ENCODE data around the gene RPRD1B. TPM values are rescaled to one million over a fixed set of nuclear protein-coding genes. Genes with fewer than 3 reads are reported as not detected.
A peak's percentile ranks its signal among the peaks of the same experiment; 100 is the strongest.

RPRD1B gene
- total and polyA plus RNA-seq, 2 experiments from 2014 or later, result 7.3 to 24.3 TPM

- Histone ChIP-seq H3K27me3 (ENCODE audit: insufficient read depth) (no peaks in the 10 kb centered on the region), H2AFZ (no peak overlapping the region), H3F3A (replicated peaks; ENCODE audit: low read depth) (no peaks in the 10 kb centered on the region), H3K4me1 (ENCODE audit: insufficient read depth) (no peaks in the 10 kb centered on the region), H3K9me2 (ENCODE audit: insufficient read depth) (no peaks in the 10 kb centered on the region), H3K36me3 (ENCODE audit: insufficient read depth) (peaks cover 8% of the 10 kb centered on the region; the same call in 1 of the 2 replicates), H3K4me2 (no peak overlapping the region), H3K79me2 (replicated peaks; ENCODE audit: insufficient read depth) (peaks cover 80% of the 10 kb centered on the region), H4K20me1 (replicated peaks; ENCODE audit: insufficient read depth) (peaks cover 16% of the 10 kb centered on the region), H3K4me3 (no peak overlapping the region), H3K27ac (ENCODE audit: low read depth) (no peak overlapping the region)
- Mint-ChIP-seq H3K27me3 (ENCODE audit: insufficient read depth, low read depth, poor library complexity) (peaks cover 3% of the 10 kb centered on the region), H3K9me3 (no peaks in the 10 kb centered on the region), H3K4me3 (no peak overlapping the region), H3K36me3 (ENCODE audit: low read depth) (peaks cover 18% of the 10 kb centered on the region; the same call in 2 of the 3 replicates), H3K4me1 (peaks cover 9% of the 10 kb centered on the region; the same call in 2 of the 3 replicates), H3K27ac (peak overlapping the region; percentile 54; the same call in 1 of the 2 replicates)
- DNase-seq (ENCODE audit: low spot score), result no peak
- TF ChIP-seq CREB1 (CRISPR knock-in tag; IDR thresholded peaks at IDR 0.05; ENCODE audit: low read depth) (no peak), EZH2phosphoT487 (IDR thresholded peaks at IDR 0.05; ENCODE audit: unreplicated experiment) (no peak), CTCF (conservative IDR thresholded peaks at IDR 0.05; ENCODE audit: low read depth in 2 of 2) (no peak), NANOG (IDR thresholded peaks at IDR 0.05; ENCODE audit: borderline replicate concordance) (no peak), POLR2AphosphoS5 (IDR thresholded peaks at IDR 0.05; ENCODE audit: low read depth) (no peak), STAT1 (IDR thresholded peaks at IDR 0.05; ENCODE audit: unreplicated experiment) (no peak), EZH2 (IDR thresholded peaks at IDR 0.05; ENCODE audit: low read depth, unreplicated experiment) (no peak), ETS1 (IDR thresholded peaks at IDR 0.05) (no peak), JUNB (IDR thresholded peaks at IDR 0.05; ENCODE audit: unreplicated experiment) (no peak), ZNF331 (CRISPR knock-in tag; IDR thresholded peaks at IDR 0.05; ENCODE audit: low read depth) (no peak), ZNF114 (CRISPR knock-in tag; IDR thresholded peaks at IDR 0.05) (no peak)
- TF ChIP-seq, protein P1, sequence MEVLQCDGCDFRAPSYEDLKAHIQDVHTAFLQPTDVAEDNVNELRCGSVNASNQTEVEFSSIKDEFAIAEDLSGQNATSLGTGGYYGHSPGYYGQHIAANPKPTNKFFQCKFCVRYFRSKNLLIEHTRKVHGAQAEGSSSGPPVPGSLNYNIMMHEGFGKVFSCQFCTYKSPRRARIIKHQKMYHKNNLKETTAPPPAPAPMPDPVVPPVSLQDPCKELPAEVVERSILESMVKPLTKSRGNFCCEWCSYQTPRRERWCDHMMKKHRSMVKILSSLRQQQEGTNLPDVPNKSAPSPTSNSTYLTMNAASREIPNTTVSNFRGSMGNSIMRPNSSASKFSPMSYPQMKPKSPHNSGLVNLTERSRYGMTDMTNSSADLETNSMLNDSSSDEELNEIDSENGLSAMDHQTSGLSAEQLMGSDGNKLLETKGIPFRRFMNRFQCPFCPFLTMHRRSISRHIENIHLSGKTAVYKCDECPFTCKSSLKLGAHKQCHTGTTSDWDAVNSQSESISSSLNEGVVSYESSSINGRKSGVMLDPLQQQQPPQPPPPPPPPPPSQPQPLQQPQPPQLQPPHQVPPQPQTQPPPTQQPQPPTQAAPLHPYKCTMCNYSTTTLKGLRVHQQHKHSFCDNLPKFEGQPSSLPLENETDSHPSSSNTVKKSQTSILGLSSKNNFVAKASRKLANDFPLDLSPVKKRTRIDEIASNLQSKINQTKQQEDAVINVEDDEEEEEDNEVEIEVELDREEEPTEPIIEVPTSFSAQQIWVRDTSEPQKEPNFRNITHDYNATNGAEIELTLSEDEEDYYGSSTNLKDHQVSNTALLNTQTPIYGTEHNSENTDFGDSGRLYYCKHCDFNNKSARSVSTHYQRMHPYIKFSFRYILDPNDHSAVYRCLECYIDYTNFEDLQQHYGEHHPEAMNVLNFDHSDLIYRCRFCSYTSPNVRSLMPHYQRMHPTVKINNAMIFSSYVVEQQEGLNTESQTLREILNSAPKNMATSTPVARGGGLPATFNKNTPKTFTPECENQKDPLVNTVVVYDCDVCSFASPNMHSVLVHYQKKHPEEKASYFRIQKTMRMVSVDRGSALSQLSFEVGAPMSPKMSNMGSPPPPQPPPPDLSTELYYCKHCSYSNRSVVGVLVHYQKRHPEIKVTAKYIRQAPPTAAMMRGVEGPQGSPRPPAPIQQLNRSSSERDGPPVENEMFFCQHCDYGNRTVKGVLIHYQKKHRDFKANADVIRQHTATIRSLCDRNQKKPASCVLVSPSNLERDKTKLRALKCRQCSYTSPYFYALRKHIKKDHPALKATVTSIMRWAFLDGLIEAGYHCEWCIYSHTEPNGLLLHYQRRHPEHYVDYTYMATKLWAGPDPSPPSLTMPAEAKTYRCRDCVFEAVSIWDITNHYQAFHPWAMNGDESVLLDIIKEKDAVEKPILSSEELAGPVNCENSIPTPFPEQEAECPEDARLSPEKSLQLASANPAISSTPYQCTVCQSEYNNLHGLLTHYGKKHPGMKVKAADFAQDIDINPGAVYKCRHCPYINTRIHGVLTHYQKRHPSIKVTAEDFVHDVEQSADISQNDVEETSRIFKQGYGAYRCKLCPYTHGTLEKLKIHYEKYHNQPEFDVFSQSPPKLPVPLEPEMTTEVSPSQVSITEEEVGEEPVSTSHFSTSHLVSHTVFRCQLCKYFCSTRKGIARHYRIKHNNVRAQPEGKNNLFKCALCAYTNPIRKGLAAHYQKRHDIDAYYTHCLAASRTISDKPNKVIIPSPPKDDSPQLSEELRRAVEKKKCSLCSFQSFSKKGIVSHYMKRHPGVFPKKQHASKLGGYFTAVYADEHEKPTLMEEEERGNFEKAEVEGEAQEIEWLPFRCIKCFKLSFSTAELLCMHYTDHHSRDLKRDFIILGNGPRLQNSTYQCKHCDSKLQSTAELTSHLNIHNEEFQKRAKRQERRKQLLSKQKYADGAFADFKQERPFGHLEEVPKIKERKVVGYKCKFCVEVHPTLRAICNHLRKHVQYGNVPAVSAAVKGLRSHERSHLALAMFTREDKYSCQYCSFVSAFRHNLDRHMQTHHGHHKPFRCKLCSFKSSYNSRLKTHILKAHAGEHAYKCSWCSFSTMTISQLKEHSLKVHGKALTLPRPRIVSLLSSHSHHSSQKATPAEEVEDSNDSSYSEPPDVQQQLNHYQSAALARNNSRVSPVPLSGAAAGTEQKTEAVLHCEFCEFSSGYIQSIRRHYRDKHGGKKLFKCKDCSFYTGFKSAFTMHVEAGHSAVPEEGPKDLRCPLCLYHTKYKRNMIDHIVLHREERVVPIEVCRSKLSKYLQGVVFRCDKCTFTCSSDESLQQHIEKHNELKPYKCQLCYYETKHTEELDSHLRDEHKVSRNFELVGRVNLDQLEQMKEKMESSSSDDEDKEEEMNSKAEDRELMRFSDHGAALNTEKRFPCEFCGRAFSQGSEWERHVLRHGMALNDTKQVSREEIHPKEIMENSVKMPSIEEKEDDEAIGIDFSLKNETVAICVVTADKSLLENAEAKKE (CRISPR knock-in tag; IDR thresholded peaks at IDR 0.05), result no peak
- TF ChIP-seq, protein P2, sequence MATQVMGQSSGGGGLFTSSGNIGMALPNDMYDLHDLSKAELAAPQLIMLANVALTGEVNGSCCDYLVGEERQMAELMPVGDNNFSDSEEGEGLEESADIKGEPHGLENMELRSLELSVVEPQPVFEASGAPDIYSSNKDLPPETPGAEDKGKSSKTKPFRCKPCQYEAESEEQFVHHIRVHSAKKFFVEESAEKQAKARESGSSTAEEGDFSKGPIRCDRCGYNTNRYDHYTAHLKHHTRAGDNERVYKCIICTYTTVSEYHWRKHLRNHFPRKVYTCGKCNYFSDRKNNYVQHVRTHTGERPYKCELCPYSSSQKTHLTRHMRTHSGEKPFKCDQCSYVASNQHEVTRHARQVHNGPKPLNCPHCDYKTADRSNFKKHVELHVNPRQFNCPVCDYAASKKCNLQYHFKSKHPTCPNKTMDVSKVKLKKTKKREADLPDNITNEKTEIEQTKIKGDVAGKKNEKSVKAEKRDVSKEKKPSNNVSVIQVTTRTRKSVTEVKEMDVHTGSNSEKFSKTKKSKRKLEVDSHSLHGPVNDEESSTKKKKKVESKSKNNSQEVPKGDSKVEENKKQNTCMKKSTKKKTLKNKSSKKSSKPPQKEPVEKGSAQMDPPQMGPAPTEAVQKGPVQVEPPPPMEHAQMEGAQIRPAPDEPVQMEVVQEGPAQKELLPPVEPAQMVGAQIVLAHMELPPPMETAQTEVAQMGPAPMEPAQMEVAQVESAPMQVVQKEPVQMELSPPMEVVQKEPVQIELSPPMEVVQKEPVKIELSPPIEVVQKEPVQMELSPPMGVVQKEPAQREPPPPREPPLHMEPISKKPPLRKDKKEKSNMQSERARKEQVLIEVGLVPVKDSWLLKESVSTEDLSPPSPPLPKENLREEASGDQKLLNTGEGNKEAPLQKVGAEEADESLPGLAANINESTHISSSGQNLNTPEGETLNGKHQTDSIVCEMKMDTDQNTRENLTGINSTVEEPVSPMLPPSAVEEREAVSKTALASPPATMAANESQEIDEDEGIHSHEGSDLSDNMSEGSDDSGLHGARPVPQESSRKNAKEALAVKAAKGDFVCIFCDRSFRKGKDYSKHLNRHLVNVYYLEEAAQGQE (IDR thresholded peaks at IDR 0.05; ENCODE audit: unreplicated experiment), result no peak
- ATAC-seq, result no peak
Observed at GRCh38 chr20:38052870-38053269, 19.3 kb downstream of the RPRD1B start.
